ENCODE measurements around the gene RTP1.
A peak's percentile ranks its signal among the peaks of the same experiment; 100 is the strongest.
"Not testable (repeated sequence)": the region's sequence is repeated elsewhere in the genome, so short reads cannot be mapped to it uniquely, and the experiment has no call there.

RTP1 gene, protein sequence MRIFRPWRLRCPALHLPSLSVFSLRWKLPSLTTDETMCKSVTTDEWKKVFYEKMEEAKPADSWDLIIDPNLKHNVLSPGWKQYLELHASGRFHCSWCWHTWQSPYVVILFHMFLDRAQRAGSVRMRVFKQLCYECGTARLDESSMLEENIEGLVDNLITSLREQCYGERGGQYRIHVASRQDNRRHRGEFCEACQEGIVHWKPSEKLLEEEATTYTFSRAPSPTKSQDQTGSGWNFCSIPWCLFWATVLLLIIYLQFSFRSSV

DNA sequence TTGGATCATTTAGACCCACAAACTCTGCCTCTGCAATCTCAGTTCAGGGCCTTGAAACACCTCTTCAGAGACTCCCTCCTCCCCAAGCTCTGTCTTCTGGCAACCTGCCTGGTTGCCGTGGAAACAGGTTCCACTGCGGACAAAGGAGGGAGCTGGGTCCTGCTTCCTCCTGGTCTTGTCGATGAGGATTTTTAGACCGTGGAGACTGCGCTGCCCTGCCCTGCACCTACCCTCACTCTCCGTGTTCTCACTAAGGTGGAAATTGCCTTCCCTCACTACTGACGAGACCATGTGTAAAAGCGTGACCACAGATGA lies at the start of gene RTP1:
Gene RTP1, plus strand, starts transcription at position 152 of the 315 bp plus-strand sequence. Its CDS starts 30 bp downstream, at position 182.
- no peak for DNase-seq (ENCODE audit: low read depth in 2 of 2)

DNA sequence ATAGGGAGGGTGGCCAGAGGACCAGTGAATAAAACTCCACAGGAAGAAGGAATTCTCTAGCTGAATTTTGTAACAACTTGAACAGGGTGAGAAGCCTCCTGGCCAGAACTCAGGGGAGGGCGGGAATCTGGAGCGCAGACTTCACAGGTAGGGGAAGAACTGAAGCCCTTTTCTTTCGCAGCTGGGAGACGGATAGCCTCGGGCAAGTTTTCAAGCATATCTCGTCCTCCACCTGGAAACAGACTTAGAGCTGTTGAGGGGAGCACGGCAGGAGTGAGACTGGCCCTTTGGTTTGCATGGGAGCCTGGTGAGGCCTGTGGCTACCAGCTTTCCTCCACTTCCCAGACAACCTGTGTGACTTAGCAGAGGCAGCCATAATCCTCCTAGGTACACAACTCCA lies 47.1 kb upstream of the RTP1 start:
- no peak for DNase-seq (ENCODE audit: low read depth in 2 of 2)

DNA sequence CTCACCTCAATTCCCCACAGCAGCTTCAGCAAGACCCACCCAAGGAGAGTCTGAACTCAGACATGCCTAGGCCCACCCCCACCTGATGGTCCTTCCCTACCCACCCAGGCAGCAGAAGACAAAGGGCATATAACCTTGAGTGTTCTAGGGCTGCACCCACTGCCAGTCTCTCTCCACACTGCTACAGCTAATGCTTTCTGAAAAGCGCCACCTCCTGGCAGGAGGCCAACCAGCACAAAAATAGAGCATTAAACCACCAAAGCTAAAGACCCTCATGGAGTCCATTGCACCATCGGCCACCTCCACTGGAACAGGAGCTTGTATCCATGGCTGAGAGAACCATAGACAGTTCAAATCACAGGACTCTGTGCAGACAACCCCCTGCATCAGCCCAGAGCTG lies 46.7 kb upstream of the RTP1 start:
- DNase-seq (ENCODE audit: low read depth in 2 of 2) = peak; percentile 53 to 57

DNA sequence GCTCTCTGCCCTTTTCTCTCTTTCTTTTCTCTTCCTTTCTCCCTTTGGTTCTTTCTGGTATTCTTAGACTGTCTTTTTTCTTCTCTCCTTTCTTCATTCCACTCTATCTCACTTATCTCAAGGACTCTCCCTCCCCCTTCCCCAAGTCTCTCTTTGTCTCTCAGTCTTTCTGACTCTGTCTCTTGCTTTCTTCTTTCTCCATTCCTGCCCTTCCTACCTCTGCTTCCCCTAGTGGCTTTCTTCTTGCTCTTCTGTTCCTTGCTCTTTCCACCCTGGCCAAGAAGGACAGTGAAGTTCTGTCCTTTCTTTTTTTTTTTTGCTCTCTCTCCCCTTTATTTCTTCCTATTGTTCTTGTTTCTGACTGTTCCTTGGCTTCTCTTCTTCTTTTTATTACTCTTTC lies 35.7 kb upstream of the RTP1 start:
- DNase-seq (ENCODE audit: low read depth in 2 of 2) = no peak

DNA sequence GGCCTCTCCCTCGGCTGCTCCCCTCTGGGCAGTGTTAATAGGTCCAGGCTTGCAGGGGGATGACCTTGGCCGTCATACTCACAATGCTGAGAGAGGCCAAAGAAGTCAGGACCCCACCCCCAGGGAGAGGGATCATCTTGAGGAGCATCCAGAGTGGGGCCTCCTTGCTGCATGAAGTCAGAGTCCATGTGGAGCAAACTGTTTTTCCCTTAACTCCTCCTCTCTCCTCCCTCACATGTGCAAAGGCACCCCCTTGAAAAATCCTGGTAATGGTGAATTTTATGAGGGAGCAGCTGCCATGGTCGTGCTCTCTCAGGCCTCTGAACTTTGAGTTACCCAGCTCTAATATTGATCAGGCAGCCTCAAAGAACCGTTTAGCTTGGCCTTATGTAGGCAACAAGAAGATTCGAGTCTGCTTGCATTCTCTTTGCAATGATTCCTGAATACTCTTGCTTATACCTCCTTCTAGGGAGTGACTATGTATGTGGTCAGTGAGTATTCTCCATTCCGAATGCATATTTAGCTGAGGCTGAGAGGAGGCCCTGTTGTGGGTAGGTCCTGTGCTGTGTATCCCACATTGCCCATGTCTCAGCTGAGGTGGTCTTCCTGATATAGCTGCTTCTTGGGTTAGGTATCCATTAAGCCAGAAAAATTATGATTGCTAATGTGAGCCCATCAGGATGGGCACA lies 34.9 kb upstream of the RTP1 start:
- no peak for DNase-seq (ENCODE audit: low read depth in 2 of 2)

DNA sequence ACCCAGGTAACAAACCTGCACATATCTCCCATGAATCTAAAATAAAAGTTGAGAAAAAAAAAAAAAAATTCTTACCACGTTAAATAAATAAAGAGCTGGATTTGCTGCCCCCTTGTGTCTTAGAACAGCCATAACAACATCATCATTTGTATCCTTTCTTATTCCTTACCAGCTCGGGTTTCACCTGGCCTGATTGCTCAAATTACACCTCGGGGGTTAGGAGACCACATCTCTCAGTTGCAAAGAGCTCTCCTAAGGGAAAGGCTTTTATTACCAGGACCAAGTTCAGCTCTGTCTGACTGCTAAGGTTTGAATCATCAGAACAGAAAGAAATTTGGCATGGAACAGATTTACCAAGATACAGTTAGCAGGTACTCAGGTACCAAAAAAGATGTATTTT lies 32.1 kb upstream of the RTP1 start:
- DNase-seq (ENCODE audit: low read depth in 2 of 2) = peak in 1 of 2 donors; percentile 25

DNA sequence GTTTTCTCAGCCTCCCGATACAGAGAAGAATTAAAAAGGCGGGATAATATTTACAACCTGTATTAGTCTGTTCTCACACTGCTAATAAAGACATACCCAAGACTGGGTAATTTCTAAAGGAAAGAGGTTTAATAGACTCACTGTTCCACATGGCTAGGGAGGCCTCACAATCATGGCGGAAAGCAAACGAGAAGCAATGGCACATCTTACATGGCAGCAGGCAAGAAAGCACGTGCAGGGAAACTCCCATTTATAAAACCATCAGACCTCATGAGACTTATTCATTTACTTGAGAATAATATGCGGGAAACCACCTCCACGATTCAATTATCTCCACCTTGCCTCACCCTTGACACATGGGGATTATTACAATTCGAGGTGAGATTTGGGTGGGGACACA lies 30.5 kb upstream of the RTP1 start:
- no peak for DNase-seq (ENCODE audit: low read depth in 2 of 2)

DNA sequence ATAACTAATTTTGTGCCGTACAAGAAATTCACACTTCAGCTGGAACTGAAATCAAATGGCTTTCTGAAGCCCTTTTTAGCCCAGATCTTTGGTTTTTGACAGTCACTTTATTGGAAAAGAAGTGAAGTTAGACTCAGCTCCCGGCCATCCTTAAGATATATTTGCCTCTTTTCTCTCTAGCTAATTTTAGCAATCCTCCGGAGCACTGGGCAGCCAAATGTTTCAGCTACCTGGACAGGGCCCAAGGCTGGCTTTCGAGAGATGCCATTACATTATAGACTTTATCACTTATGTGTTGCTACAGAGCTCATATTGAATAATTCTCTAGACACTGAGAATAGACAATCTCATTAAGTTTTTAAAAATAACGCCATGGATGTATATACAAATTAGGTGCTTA lies 29.5 kb upstream of the RTP1 start:
- DNase-seq (ENCODE audit: low read depth in 2 of 2) = no peak

DNA sequence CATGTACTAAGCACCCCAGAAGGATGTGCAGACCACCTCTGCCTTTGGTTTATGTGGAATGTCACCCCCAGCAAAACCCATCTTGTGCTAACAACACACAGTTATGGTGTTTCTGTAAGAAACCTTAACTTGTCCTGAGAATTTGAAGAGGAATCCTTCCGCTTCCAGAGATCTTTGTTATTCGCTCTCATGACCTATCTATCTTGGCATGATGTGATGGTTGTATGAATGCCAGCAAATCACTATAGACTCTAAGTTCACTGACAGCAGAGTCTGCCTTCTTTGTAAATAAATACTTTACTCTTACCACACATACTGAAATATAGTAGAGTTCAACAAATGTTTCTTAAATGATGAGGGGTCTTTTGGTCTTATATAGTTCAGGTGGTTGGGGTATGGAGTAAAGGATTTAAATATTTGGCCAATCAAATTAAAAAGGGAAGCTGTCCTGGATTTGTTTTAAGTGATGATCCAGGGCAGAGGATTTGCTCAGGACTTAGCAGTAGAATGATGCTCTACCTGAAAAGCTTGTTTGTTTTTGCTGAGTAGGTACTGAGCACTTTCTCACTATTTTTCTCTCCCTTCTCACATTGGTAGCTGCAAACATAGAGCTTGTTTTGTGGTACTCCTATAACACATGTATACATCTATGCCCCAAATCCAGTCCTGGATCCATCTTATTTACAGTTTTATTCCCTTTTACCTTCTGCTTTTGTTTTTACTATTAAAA lies 27.9 kb upstream of the RTP1 start:
- DNase-seq (ENCODE audit: low read depth in 2 of 2) = no peak

DNA sequence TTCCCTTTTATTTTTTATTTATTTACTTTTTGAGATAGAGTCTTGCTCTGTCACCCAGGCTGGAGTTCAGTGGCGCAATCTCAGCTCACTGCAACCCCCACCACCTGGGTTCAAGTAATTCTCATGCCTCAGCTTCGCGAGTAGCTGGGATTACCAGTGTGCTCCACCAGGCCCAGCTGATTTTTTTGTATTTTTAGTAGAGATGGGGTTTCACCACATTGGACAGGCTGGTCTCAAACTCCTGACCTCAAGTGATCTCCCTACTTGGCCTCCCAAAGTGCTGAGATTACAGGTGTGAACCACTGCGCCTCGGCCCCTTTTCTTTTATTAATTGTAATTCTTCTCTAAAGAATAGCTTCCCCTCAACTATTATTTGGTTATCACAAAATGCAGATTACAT lies 26.4 kb upstream of the RTP1 start:
- not testable (repeated sequence) for DNase-seq (ENCODE audit: low read depth in 2 of 2)

DNA sequence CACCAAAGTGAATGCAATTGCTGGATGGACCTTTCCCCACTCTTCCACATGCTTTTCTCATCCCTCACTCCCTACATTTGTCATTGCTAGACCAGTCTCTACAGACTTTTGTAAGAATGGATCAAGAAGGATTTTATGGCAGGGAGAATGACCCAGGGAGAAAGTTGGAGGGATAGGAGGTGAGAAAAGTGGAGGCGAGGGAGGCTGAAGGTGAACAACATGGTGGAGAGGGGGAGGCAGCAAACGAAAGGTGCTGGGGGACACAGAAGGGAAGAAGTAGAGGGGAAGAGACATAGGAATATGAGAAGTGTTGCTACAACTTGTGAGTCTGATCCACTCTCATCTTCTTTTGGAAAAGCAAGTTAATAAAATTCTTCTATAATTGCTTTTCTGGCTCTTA lies 24.4 kb upstream of the RTP1 start:
- no peak for DNase-seq (ENCODE audit: low read depth in 2 of 2)

DNA sequence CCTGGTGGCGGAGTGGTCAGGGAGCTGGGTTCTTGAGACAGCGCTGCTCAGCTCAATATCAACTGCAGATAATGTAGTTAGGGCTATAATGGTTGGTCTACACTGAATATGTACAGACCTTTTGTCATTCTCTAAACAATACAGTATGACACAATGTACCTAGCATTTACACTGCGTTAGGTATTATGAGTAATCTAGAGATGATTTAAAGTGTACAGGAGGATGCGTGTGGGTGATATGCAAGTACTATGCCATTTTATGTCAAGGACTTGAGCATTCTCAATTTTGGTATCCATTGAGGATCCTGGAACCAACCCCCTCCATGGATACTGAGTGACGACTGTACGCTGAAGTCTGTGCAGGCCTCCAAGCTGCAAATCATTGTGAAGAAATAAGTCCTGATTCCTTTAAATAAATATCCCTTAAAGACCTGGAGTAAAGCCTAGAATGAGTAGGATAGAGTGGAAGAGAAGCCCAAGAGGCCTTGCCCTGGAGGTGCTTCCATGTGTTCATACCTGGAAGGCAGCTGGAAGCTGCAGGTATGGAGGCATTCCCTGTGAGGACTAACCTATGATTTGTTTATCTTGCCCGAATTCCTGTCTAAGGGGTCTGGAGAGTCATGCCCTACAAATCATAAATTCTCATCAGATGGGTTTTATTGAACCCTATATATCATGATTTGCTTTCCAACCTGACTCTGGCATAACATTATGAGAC lies 15.7 kb upstream of the RTP1 start:
- no peak for DNase-seq (ENCODE audit: low read depth in 2 of 2)

DNA sequence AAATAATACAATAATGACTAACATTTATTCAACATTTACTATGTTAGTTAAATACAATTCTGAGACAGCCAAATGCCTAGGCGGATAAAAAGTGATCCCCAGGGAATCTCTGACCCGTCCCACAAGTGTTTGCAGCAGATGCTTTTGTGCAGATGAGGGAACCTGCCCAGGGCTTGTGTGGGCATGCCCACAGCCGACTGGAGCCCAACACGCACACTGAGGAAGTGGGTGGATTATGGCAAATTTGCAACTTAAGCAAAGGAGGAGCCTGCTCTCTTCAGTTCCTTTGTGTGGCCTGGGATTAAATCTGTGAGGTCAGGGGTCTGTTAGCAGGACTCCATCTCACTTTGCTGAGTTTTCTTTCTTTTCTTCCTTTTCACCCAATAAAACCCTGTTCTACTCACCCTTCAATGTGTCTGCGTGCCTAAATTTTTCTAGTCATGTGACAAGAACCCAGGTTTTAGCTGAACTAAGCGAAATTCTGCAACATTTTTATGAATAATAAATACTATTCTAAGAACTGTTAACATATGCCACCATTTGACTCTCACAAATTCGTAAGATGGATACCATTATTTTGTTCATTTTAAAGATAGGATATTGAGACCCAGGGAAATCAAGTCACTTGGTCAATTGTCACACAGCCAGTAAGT lies 13.9 kb upstream of the RTP1 start:
- no peak for DNase-seq (ENCODE audit: low read depth in 2 of 2)

DNA sequence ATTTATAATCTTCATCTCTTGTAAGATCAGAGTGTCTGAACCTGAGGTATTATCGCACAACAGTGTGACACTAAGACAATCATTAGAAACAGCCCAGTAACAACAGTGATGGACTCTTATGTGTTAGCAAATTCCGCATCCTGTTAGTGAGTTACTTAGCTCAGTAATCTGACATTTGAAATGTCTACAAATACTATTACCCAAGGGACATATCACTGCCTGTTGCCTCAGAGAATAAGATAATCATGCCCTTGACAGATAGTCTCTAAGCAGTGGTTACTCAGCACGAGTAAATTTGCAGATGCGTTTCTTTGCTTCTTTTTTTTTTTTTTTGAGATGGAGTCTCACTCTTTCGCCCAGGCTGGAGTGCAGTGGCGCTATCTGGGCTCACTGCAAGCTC lies 13.4 kb upstream of the RTP1 start:
- DNase-seq (ENCODE audit: low read depth in 2 of 2) = no peak

DNA sequence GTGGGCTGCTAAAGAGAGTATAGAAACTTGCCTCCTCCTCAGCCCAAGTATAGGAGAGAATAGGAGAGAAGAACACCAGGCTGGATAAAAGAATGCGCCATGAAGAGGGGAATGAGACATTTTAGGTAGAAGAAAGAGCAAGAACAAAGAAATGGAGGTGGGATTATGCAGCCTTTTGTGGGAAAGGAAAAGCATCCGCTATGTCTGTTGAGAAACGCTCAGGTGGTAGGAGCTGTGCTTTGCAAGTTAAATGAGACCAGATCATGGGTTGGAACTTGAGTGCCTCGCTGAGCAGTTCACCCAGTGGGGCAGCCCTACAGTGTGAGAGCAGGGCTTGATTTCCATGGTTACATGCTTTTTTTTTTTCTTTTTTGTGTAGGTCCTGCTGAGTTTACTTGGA lies 11.5 kb upstream of the RTP1 start:
- no peak for DNase-seq (ENCODE audit: low read depth in 2 of 2)

DNA sequence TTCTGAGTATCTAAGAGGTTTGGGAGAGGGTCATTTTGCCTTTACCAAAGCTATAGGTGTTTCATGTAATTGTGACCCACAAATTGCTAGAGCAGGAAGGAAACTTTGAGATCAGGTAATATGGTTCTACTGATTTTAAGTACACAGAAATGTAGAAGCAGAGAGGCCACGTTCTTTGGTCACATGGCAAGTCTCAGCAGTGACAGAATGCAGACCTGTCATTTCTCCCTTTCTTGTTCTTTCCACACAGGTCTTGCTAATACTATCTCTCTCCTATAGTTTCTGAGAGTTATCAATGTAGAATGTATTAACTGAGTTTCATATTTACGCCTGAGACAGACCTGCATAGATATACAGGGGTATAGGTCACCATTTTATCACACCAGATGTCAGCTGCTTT lies 10.9 kb upstream of the RTP1 start:
- DNase-seq (ENCODE audit: low read depth in 2 of 2) = no peak

DNA sequence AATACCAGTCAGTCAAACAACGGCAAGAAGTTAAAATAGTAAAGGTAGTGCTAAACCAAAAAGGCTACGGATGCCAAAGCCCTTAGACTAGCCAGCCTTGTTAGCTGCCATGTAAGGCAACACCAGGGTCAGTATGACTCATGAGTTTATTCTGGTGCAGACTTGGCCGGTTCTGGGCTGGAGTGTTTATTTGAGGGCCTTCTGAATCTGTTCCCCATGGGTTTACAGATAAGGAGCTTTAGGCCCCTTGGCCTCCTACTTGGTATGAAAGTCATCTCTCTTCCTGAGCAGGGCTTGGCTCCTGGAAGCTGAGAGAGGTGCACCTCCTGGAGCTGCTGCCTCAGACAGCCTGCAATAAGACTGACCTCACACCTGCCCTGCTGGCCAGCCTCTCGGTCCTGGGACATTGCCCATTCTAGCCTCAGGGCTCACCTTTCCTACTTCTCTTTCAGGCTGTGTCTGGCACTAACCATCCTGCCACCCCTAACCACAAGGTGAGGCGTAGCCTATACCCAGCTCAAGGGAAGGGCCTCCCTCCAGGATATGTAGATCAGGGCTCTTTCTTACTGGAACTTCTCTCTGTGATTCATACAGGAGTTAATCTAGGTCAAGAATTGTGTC lies 10.4 kb upstream of the RTP1 start:
- no peak for DNase-seq (ENCODE audit: low read depth in 2 of 2)

DNA sequence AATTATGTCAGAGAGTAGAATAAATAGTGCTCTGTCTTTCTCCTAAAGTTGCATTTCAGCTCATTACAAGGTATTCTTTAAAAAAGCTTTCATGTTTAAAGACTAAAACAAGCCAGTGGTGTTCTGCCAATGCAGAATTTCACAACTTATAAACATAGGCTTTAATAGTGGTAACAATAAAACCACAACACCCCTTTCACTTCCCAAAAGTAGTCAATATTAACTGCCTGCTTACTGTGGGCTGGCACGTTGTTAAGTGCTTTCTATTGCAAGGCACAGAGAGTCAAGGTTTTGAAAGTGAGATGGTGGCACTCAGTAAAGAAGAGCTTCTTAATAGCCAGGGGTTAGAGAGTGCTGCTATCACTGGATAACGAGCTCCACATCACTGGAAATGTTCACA lies 8.4 kb upstream of the RTP1 start:
- no peak for DNase-seq (ENCODE audit: low read depth in 2 of 2)

DNA sequence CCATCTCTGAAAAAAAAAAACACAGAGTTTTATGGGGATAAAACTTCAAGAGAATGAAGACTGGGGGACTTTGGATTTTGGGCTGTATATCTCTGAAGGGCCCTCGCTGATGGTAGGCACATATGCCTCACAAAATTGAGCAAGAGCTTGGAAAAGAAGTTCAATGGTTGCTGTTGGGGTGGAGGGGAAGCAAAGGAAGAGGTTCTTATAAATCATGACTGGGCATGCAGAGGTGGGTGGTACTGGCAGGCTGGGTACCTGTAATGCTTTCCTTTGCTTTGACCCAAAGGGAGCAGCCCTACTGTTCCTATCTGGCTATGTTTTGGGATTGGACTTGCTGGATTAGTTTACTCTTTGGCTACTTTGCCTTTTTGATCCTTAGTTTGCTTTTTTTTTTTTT lies 6.0 kb upstream of the RTP1 start:
- no peak for DNase-seq (ENCODE audit: low read depth in 2 of 2)

DNA sequence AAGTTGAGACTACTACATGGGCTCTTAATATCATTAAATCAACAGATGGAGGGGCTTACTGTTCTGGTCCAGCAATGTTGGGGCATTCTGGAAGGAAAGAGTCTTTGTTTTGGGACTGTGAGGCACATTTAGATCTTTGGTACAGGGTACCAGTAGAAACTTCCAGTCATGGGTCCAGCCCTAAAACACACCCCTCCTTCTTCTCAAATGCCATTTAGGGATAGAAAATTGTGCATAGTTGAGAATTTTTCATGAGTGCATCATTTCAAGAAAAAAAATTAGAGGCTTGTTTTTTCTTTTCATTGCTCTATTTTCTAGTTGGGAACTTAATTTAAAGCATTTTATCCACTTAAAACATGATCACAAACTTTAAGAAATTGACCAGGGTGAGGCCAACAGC lies 4.1 kb upstream of the RTP1 start:
- no peak for DNase-seq (ENCODE audit: low read depth in 2 of 2)

DNA sequence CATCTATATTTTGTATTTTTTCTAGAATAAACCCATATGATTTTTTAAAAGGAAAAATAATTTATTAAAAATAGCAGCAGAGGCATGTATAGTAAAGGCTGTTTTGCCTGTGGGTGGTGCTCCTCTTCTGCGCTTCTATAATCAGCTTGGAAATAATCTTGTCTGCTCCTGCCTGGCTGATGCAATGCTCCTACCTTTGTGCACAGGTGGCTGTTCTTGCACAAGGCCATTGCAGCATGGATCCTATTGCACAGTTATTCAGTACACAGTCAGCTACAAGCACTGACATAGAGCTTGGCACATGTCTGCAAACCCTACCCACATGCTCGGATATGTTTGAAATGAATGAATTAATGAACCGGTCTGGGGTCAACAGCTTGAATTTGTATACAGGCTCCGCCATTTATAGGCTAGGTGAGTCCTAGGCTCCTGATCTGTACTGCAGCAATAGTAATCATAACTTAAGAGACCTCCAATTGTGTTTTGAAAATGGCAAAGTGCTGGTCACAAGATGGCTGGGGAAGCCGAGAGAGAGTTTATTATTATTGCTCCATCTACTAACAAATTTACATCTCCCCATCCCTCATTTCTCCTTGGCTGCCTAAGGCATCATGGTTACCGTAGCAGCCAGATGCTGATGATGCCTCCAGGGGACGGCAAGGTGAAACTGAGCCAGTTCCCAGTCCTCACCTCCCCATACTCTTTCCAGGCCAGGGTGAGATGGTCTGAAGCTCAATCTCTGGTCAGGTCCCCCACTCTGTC lies 532 bp upstream of the RTP1 start:
- DNase-seq (ENCODE audit: low read depth in 2 of 2) = no peak
